ENCODE data around the gene PPP3CA. TPM values are rescaled to one million over a fixed set of nuclear protein-coding genes. Genes with fewer than 3 reads are reported as not detected.
"Not testable (repeated sequence)": the region's sequence is repeated elsewhere in the genome, so short reads cannot be mapped to it uniquely, and the experiment has no call there.

PPP3CA gene
- total RNA-seq, 1 donor from 2014 or later = 36.5 TPM

GRCh38 chr4:101135371-101136010 lies 211.8 kb downstream of the PPP3CA start:
- H3K9me3 Mint-ChIP-seq (ENCODE audit: low read depth) = peaks cover 5% of the 10 kb centered on the region
- H3K27ac Mint-ChIP-seq (ENCODE audit: unreplicated experiment) = no peak overlapping the region
- no peaks in the 10 kb centered on the region for H3K36me3 Mint-ChIP-seq (ENCODE audit: low read depth)
- H3K27me3 Mint-ChIP-seq (ENCODE audit: low read depth) = no peaks in the 10 kb centered on the region
- no peak overlapping the region for H3K4me3 Mint-ChIP-seq (ENCODE audit: unreplicated experiment)
- no peak for DNase-seq (ENCODE audit: low spot score)
- no peak for TF ChIP-seq CTCF (IDR thresholded peaks at IDR 0.05)
- peaks cover 7% of the 10 kb centered on the region for H3K4me1 Mint-ChIP-seq (ENCODE audit: low read depth)

DNA sequence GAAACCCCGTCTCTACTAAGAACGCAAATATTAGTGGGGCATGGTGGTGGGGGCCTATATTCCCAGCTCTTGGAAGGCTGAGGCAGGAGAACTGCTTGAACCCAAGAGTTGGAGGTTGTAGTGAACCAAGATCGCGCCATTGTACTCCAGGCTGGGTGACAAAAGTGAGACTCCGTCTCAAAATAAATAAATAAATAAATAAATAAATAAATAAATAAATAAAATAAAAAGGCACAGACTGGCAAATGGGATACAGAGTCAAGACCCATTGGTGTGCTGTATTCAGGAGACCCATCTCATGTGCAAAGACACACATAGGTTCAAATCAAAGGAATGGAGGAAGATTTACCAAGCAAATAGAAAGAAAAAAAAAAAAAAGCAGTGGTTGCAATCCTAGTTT lies 216.3 kb downstream of the PPP3CA start:
- not testable (repeated sequence) for H3K4me3 Mint-ChIP-seq (ENCODE audit: unreplicated experiment); H3K27ac Mint-ChIP-seq (ENCODE audit: unreplicated experiment); H3K9me3 Mint-ChIP-seq (ENCODE audit: low read depth); H3K27me3 Mint-ChIP-seq (ENCODE audit: low read depth); DNase-seq (ENCODE audit: low spot score); H3K36me3 Mint-ChIP-seq (ENCODE audit: low read depth)
- peaks cover 17% of the 10 kb centered on the region for H3K4me1 Mint-ChIP-seq (ENCODE audit: low read depth)

- not testable (repeated sequence) for H3K4me3 Mint-ChIP-seq (ENCODE audit: unreplicated experiment)
Measured at GRCh38 chr4:101128898-101129297, 218.4 kb downstream of the PPP3CA start.

DNA sequence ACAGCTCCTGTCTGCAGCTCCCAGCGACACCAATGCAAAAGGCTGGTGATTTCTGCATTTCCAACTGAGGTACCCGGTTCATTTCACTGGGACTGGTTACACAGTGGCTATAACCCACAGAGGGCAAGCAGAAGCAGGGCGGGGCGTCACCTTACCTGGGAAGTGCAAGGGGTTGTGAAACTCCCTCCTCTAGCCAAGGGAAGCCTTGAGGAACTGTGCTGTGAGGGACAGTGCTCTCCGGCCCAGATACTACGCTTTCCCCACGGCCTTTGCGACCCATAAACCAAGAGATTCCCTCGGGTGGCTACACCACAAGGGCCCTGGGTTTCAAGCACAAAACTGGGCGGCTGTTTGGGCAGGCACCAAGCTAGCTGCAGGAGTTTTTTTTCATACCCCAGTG lies 218.9 kb downstream of the PPP3CA start:
- no peak overlapping the region for H3K4me3 Mint-ChIP-seq (ENCODE audit: unreplicated experiment)
- peaks cover 2% of the 10 kb centered on the region for H3K36me3 Mint-ChIP-seq (ENCODE audit: low read depth)
- no peaks in the 10 kb centered on the region for H3K27me3 Mint-ChIP-seq (ENCODE audit: low read depth)
- no peak for TF ChIP-seq CTCF (IDR thresholded peaks at IDR 0.05)
- no peak overlapping the region for H3K27ac Mint-ChIP-seq (ENCODE audit: unreplicated experiment)
- H3K9me3 Mint-ChIP-seq (ENCODE audit: low read depth) = no peaks in the 10 kb centered on the region
- peak; percentile 51 for DNase-seq (ENCODE audit: low spot score)
- peaks cover 22% of the 10 kb centered on the region for H3K4me1 Mint-ChIP-seq (ENCODE audit: low read depth)

More at GRCh38 chr4:101128898-101129297, 218.4 kb downstream of the PPP3CA start:
- not testable (repeated sequence) for H3K36me3 Mint-ChIP-seq (ENCODE audit: low read depth); DNase-seq (ENCODE audit: low spot score); H3K9me3 Mint-ChIP-seq (ENCODE audit: low read depth); H3K27me3 Mint-ChIP-seq (ENCODE audit: low read depth); H3K27ac Mint-ChIP-seq (ENCODE audit: unreplicated experiment)
- H3K4me1 Mint-ChIP-seq (ENCODE audit: low read depth) = peaks cover 22% of the 10 kb centered on the region

DNA sequence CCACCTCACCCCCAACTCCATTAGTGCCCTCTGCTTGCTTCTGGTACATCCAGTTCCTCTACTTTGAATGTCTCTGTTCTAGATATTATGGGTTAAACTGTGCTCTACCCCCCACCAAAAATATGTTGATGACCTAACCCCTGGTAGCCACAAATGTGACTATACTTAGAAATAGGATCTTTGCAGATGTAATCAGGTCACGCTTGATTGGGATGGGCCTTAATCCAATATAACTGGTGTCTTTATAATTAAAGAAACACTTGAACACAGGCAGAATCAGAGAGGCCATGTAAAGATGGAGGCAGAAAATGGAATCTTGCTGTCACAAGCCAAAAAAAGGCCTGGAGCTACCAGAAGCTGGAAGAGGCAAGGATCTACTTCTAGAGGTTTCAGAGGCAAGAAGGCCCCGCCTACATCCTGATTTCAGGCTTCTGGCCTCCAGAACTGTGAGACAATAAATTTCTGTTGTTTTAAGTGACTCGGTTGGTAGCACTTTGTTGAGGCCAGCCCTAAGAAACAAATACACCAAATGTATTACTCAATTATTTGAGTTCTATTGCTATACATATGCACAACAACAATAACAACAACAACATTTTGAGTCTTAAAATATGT lies 220.0 kb downstream of the PPP3CA start:
- Mint-ChIP-seq H3K4me3 (ENCODE audit: unreplicated experiment) (no peak overlapping the region), H3K36me3 (ENCODE audit: low read depth) (peaks cover 2% of the 10 kb centered on the region), H3K9me3 (ENCODE audit: low read depth) (no peaks in the 10 kb centered on the region), H3K27me3 (ENCODE audit: low read depth) (no peaks in the 10 kb centered on the region), H3K4me1 (ENCODE audit: low read depth) (peaks cover 22% of the 10 kb centered on the region), H3K27ac (ENCODE audit: unreplicated experiment) (no peak overlapping the region)
- TF ChIP-seq CTCF (IDR thresholded peaks at IDR 0.05) = no peak
- DNase-seq (ENCODE audit: low spot score) = no peak

- Mint-ChIP-seq H3K36me3 (ENCODE audit: low read depth) (peaks cover 2% of the 10 kb centered on the region), H3K27me3 (ENCODE audit: low read depth) (no peaks in the 10 kb centered on the region), H3K9me3 (ENCODE audit: low read depth) (no peaks in the 10 kb centered on the region), H3K4me1 (ENCODE audit: low read depth) (peaks cover 19% of the 10 kb centered on the region), H3K27ac (ENCODE audit: unreplicated experiment) (peak overlapping the region; percentile 71), H3K4me3 (ENCODE audit: unreplicated experiment) (no peak overlapping the region)
- DNase-seq (ENCODE audit: low spot score) = no peak
- TF ChIP-seq CTCF (IDR thresholded peaks at IDR 0.05) = no peak
Measured at GRCh38 chr4:101126059-101126458, 221.3 kb downstream of the PPP3CA start.

Measured in chondrocyte (in vitro differentiated cells).